HL-60/S4 treated with phorbol 12-myristate 13-acetate at 8.2 ng/mL for 4 days and 3 days (cell line): ENCODE measurements around the gene SH3RF3.

ENCODE experiments used
- in situ Hi-C: fragments of 300-500 bp; cut with MboI; formaldehyde crosslinking; loops from 2 replicates; pipeline ENCODE4 v1.15.0; 2022; ENCODE audit warnings: low sequenced_read_pairs

SH3RF3 gene

DNA sequence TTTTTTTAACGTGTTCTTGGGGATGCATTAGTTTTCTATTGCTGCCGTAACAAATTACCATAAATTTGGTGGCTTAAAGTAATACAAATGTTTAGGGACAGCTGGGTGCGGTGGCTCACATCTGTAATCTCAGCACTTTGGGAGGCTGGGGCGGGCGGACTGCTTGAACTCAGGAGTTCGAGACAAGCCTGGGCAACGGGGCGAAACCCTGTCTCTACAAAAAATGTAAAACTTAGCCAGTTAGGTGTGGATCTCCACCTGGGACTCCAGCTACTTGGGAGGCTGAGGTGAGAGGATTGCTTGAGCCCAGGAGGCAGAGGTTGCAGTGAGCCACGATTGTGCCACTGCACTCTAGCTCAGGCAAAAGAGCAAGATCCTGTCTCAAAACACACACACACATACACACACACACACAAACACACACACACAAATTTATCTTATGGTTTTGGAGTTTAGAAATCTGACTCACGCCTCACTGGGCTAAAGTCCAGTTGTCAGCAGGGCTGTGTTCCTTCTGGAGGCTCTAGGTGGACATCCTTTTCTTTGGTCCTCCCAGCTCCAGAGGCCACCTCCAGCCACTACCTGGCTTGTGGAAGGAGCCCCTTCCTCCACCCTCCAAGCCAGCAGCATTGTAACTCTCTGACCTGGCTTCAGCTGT, 408.7 kb downstream of the SH3RF3 start:
- in situ Hi-C loops = no loop called here

- in situ Hi-C loops = no loop called here
Observed at GRCh38 chr2:109538546-109538945, 409.5 kb downstream of the SH3RF3 start.

DNA sequence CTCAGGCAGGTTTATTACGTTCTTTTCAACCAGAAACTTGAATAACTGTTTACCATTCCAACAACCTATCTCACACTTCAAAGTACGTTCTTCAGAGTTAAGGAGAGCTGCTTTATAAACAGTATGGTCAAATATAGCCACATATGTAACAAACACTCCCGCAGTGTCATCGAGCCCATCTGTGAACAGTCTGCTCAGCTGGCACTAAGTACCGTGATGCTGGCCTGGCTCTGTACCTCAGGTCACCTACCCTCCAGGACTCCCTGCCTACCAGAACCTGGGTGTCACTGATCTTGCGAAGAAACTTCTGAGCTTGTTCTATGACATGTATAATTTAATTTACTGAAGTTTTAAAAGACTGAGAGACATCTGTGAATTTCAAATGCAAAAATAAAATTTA, 413.4 kb downstream of the SH3RF3 start:
- in situ Hi-C loops = no loop called here

- in situ Hi-C loops = no loop called here
Observed at GRCh38 chr2:109545828-109546713, 417.1 kb downstream of the SH3RF3 start.

- in situ Hi-C loops = no loop called here
Observed at GRCh38 chr2:109547280-109547679, 418.3 kb downstream of the SH3RF3 start.

DNA sequence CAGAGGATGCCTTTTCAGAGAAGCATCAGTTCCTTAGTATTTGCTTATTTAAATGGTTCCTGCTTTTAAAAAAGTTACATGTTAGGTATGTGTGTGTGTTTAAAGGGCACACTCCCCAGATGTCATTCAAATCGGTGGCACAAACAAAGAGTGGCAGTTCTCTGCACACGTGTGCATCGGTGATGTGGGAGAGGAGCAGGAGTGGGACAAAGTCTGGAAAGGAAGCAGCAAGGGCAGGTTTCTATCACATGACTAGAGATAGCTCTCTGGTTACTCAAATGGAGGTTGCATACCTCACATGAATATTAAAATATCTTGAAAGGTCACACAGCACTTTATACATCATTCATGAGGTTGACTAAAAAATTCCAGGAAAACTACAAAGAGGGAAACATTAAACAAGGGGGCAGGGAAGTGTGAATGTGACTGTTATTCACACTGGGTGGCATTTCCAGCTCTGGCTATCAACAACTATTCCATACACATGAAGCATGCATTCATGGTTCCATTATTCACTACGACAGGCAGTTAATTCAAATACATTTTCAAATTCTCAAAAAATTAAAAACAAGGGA, 420.1 kb downstream of the SH3RF3 start:
- in situ Hi-C loops = no loop called here
